ENCODE measurements around the gene CHRM5.

GRCh38 chr15:34116620-34117019, 148.3 kb downstream of the CHRM5 start:
- no peak for TF ChIP-seq CTCF (IDR thresholded peaks at IDR 0.05)
- no peak for TF ChIP-seq POLR2A (IDR thresholded peaks at IDR 0.05)
